Neural cell (in vitro differentiated cells): ENCODE results near the gene CDON.

Experiments used
- CTCF ChIP-seq: fragments of 450-650 bp; IDR thresholded peaks from 2 replicates; pipeline ENCODE4 v1.5.1; 2014; ENCODE audit warnings: antibody characterized with exemption, mild to moderate bottlenecking, moderate library complexity; ENCODE audit not compliant: poor library complexity, severe bottlenecking
- EZH2 ChIP-seq: fragments of 200-600, 300-800 bp; shearing (Covaris generic), sonication (generic); IDR thresholded peaks from 2 replicates; pipeline ENCODE4 v1.6.1; 2014; ENCODE audit warnings: antibody characterized with exemption, low read length, borderline replicate concordance, mild to moderate bottlenecking; ENCODE audit not compliant: insufficient read depth, poor library complexity, severe bottlenecking
- MXI1 ChIP-seq: fragments of 450-650 bp; conservative IDR thresholded peaks from 2 replicates; pipeline ENCODE4 v1.6.1; 2014; ENCODE audit warnings: antibody characterized with exemption, mild to moderate bottlenecking; ENCODE audit not compliant: poor library complexity, severe bottlenecking
- SMC3 ChIP-seq: fragments of 450-650 bp; conservative IDR thresholded peaks from 2 replicates; pipeline ENCODE4 v1.6.1; 2014; ENCODE audit warnings: antibody characterized with exemption, mild to moderate bottlenecking, moderate library complexity; ENCODE audit not compliant: poor library complexity

GRCh38 chr11:126032375-126032774 is 30.3 kb downstream of the CDON start:
- TF ChIP-seq CTCF (no peak), SMC3 (no peak), EZH2 (no peak), MXI1 (no peak)
